Nephron progenitor cell (in vitro differentiated cells): ENCODE data around the gene NAA40.
A peak's percentile ranks its signal among the peaks of the same experiment; 100 is the strongest.

Source experiments
- DNase-seq: peaks from one replicate; pipeline ENCODE4 v3.0.0; 2021
- H3K27ac Mint-ChIP-seq: 2 replicates; pipeline ENCODE4 v1.8.0; 2021; ENCODE audit warnings: mild to moderate bottlenecking, moderate library complexity, mixed read lengths
- H3K27me3 Mint-ChIP-seq: 2 replicates; pipeline ENCODE4 v1.8.0; 2021; ENCODE audit warnings: mild to moderate bottlenecking, low read depth, mixed read lengths; ENCODE audit not compliant: poor library complexity
- H3K36me3 Mint-ChIP-seq: 2 replicates; pipeline ENCODE4 v1.8.0; 2021; ENCODE audit warnings: low read depth, mixed read lengths
- H3K4me1 Mint-ChIP-seq: 2 replicates; pipeline ENCODE4 v1.8.0; 2021; ENCODE audit warnings: mixed read lengths
- H3K4me3 Mint-ChIP-seq: 2 replicates; pipeline ENCODE4 v1.8.0; 2021; ENCODE audit warnings: mild to moderate bottlenecking, moderate library complexity, mixed read lengths
- H3K9me3 Mint-ChIP-seq: 2 replicates; pipeline ENCODE4 v1.8.0; 2021; ENCODE audit warnings: mild to moderate bottlenecking, moderate library complexity, mixed read lengths
- TF ChIP-seq, protein P1 (sequence below): fragments of 200-600 bp; sonication (generic); IDR thresholded peaks from 2 replicates; pipeline ENCODE4 v1.5.0; 2021; ENCODE audit warnings: antibody characterized with exemption

NAA40 gene

DNA sequence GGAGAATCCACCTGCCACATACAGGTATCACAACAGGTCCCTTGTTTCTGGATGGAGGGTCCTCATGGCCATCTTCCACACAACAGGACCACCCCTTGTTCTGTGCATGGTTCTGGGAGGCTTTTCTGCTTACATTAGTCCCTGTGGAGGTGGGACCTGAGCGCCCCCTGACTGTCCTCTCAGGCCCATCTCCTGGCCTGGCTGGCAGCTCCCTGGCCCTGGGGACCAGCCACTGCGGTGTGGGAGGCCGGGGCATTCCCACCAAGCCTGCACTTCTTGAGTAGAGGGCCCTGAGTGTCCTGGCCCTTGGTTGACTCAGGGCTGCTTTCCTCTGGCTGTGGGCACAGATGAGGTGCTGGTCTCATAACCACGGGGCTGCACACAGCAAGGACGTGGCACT is 40.6 kb downstream of the NAA40 start:
- peaks cover 5% of the 10 kb centered on the region for H3K36me3 Mint-ChIP-seq
- H3K27ac Mint-ChIP-seq = no peak overlapping the region
- no peak for DNase-seq
- TF ChIP-seq, protein P1, sequence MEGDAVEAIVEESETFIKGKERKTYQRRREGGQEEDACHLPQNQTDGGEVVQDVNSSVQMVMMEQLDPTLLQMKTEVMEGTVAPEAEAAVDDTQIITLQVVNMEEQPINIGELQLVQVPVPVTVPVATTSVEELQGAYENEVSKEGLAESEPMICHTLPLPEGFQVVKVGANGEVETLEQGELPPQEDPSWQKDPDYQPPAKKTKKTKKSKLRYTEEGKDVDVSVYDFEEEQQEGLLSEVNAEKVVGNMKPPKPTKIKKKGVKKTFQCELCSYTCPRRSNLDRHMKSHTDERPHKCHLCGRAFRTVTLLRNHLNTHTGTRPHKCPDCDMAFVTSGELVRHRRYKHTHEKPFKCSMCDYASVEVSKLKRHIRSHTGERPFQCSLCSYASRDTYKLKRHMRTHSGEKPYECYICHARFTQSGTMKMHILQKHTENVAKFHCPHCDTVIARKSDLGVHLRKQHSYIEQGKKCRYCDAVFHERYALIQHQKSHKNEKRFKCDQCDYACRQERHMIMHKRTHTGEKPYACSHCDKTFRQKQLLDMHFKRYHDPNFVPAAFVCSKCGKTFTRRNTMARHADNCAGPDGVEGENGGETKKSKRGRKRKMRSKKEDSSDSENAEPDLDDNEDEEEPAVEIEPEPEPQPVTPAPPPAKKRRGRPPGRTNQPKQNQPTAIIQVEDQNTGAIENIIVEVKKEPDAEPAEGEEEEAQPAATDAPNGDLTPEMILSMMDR = no peak
- H3K9me3 Mint-ChIP-seq = no peaks in the 10 kb centered on the region
- no peak overlapping the region for H3K4me3 Mint-ChIP-seq
- peaks cover 3% of the 10 kb centered on the region for H3K27me3 Mint-ChIP-seq
- peaks cover 35% of the 10 kb centered on the region for H3K4me1 Mint-ChIP-seq

- Mint-ChIP-seq H3K27me3 (peaks cover 5% of the 10 kb centered on the region), H3K36me3 (peaks cover 24% of the 10 kb centered on the region), H3K9me3 (no peaks in the 10 kb centered on the region), H3K27ac (peak overlapping the region; percentile 97), H3K4me3 (peak overlapping the region; percentile 94), H3K4me1 (peaks cover 34% of the 10 kb centered on the region)
- TF ChIP-seq, protein P1 = no peak
- no peak for DNase-seq
Observed at GRCh38 chr11:63985812-63986155, 47.0 kb downstream of the NAA40 start.

GRCh38 chr11:63986156-63986931 is 47.5 kb downstream of the NAA40 start, which contains the start of gene OTUB1:
Gene OTUB1 (plus strand): TSS chr11:63986438. CDS start chr11:63986457, 19 bp downstream.
- peak within 1 kb of the TSS; percentile 94 for H3K4me3 Mint-ChIP-seq
- DNase-seq = peak; percentile 91
- peaks cover 29% of the 10 kb centered on the region for H3K36me3 Mint-ChIP-seq

DNA sequence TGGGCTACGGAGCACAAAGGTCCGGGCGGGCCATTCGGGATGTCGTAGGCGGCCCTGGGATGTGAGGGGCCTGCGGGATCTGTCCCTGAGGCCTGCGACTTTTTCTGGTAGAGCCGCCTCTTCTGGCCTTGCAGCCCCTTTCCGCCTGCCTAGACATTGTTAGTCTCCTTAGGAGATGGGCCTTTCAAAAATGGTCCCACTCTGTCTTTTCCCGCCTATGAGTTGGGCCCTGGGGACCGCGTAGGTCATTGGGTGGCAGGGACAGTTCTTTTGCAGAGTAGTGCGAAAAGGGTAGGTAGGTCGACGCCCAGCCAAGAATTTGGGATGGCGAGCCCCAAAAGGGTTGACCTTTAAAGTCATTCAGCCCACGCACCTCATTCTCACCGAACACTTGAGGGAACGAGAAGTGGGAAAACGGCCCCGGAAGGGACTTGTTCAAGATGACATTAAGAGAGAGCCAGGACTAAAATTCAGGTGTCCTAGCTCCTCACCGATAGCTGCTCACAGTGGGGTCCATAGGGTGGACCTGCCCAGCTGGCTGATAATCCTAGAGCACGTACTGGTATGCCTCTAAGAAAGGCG is 48.2 kb downstream of the NAA40 start:
- H3K27me3 Mint-ChIP-seq = peaks cover 5% of the 10 kb centered on the region
- H3K36me3 Mint-ChIP-seq = peaks cover 36% of the 10 kb centered on the region
- peak overlapping the region; percentile 85 for H3K4me3 Mint-ChIP-seq
- H3K27ac Mint-ChIP-seq = peak overlapping the region; percentile 89
- no peak for DNase-seq
- peaks cover 29% of the 10 kb centered on the region for H3K4me1 Mint-ChIP-seq
- TF ChIP-seq, protein P1 = no peak
- no peaks in the 10 kb centered on the region for H3K9me3 Mint-ChIP-seq

More at GRCh38 chr11:63986156-63986931, 47.5 kb downstream of the NAA40 start, which contains the start of gene OTUB1:
- peak within 1 kb of the TSS; percentile 97 for H3K27ac Mint-ChIP-seq
- H3K27me3 Mint-ChIP-seq = peaks cover 5% of the 10 kb centered on the region
- TF ChIP-seq, protein P1 = no peak
- H3K9me3 Mint-ChIP-seq = no peaks in the 10 kb centered on the region
- peaks cover 30% of the 10 kb centered on the region for H3K4me1 Mint-ChIP-seq

DNA sequence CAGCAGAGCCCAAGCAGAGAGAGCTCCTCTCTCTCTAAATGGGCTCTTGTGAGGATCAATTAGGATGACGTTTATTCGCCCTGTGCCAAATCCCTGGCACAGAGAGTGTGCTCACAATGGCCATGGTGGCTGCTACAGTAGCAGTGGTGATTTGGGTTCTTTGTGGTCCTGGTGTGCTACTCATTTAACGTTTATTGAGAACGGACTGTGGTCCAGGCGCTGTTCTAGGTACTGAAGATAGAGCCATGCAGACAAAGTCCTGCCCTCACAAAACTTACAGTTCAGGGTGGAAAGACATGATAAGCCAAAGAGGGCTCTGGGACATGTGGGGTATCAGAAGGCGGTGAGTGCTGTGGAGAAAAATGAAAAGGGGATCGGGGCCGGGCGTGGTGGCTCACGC is 52.8 kb downstream of the NAA40 start:
- TF ChIP-seq, protein P1 = no peak
- Mint-ChIP-seq H3K4me3 (no peak overlapping the region), H3K4me1 (peaks cover 23% of the 10 kb centered on the region), H3K27ac (no peak overlapping the region), H3K36me3 (peaks cover 54% of the 10 kb centered on the region), H3K9me3 (no peaks in the 10 kb centered on the region), H3K27me3 (no peaks in the 10 kb centered on the region)
- DNase-seq = no peak
